Gastroesophageal sphincter (tissue), 4 donors: Measurements from ENCODE around the gene EPB41L3. TPM values are rescaled to one million over a fixed set of nuclear protein-coding genes. Genes with fewer than 3 reads are reported as not detected.

Source experiments
- ATAC-seq: fragments of 150-250 bp; one replicate; pipeline ENCODE4 v1.9.1; 2016; ENCODE audit warnings: mild to moderate bottlenecking, moderate library complexity
- H3K27ac ChIP-seq, 4 donors: fragments of 200-600 bp; sonication (generic) in 3 of 4; 1 replicate in 3 of 4; 2 replicates in 1 of 4; pipeline ENCODE4 v1.5.1; 2016 to 2019
- H3K27me3 ChIP-seq: fragments of 200-600 bp; sonication (generic); one replicate; pipeline ENCODE4 v1.5.1; 2019
- H3K36me3 ChIP-seq, 2 donors: fragments of 200-600 bp; sonication (generic); one replicate each; pipeline ENCODE4 v1.5.1; 2019; ENCODE audit warnings: control low read depth in 1 of 2
- H3K4me1 ChIP-seq, 3 donors: fragments of 200-600 bp; sonication (generic); 1 replicate in 2 of 3; 2 replicates in 1 of 3; pipeline ENCODE4 v1.5.1; 2016 to 2019; ENCODE audit warnings: control low read depth in 2 of 3
- H3K4me3 ChIP-seq, 2 donors: fragments of 200-600 bp; sonication (generic); one replicate each; pipeline ENCODE4 v1.5.1; 2019; ENCODE audit warnings: mild to moderate bottlenecking in 1 of 2, moderate library complexity in 1 of 2
- H3K9me3 ChIP-seq, 3 donors: fragments of 200-600 bp; sonication (generic); one replicate each; pipeline ENCODE4 v1.5.1; 2017 to 2019; ENCODE audit warnings: control low read depth in 2 of 3
- CTCF ChIP-seq, 4 experiments: fragments of 200-600 bp in 2 of 4; fragments of 450-650 bp in 2 of 4; sonication (generic) in 1 of 4; IDR thresholded peaks; one replicate each; pipeline ENCODE4 v1.5.1; 2017 to 2019; ENCODE audit warnings: antibody characterized with exemption in 4 of 4, mild to moderate bottlenecking in 2 of 4, moderate library complexity in 2 of 4
- EP300 ChIP-seq: sonication (generic); formaldehyde crosslinking; IDR thresholded peaks from one replicate; pipeline ENCODE4 v1.6.1; 2017; ENCODE audit warnings: antibody characterized with exemption, mild to moderate bottlenecking
- POLR2A ChIP-seq, 2 donors: fragments of 450-650 bp; IDR thresholded peaks; one replicate each; pipeline ENCODE4 v1.6.1; 2017; ENCODE audit warnings: antibody characterized with exemption in 2 of 2, mild to moderate bottlenecking in 2 of 2, moderate library complexity in 1 of 2
- POLR2AphosphoS5 ChIP-seq: sonication (generic); formaldehyde crosslinking; IDR thresholded peaks from one replicate; pipeline ENCODE4 v1.6.1; 2017; ENCODE audit warnings: antibody characterized with exemption
- whole genome bisulfite sequencing, 2 donors: methylation state at CpG; one replicate each; pipeline ENCODE4 v1.1.5; 2018; ENCODE audit warnings: low coverage in 1 of 2; 5-methylcytosine and 5-hydroxymethylcytosine counted together
- total RNA-seq, 4 donors: library from RNA; depleted of rRNA; stranded (reverse); fragments of >200 nt; gene quantifications; one replicate each; pipeline ENCODE4 v1.1.0, GENCODE V29; 2016

EPB41L3 gene
- total RNA-seq, 4 donors from 2014 or later: 27.4 to 66.6 (median 43.4) TPM

GRCh38 chr18:5380586-5380985, 163.2 kb downstream of the EPB41L3 start:
- Histone ChIP-seq H3K36me3 (no peaks in the 10 kb centered on the region), H3K27me3 (no peaks in the 10 kb centered on the region), H3K27ac (no peak overlapping the region), H3K9me3 (no peaks in the 10 kb centered on the region), H3K4me1 (no peaks in the 10 kb centered on the region), H3K4me3 (no peak overlapping the region)
- TF ChIP-seq EP300 (no peak), POLR2AphosphoS5 (no peak), POLR2A (IDR thresholded peaks at IDR 0.05) (no peak), CTCF (IDR thresholded peaks at IDR 0.05) (no peak)
- no peak for ATAC-seq
- WGBS, 2 donors: 33% methylated on average over 1 of the region's 2 CpGs; no CpG with 5 or more reads in 1 of the 2 donors

GRCh38 chr18:5376986-5377385, 166.8 kb downstream of the EPB41L3 start:
- Histone ChIP-seq H3K9me3 (no peaks in the 10 kb centered on the region), H3K27ac (no peak overlapping the region), H3K4me1 (no peaks in the 10 kb centered on the region), H3K4me3 (no peak overlapping the region), H3K27me3 (no peaks in the 10 kb centered on the region), H3K36me3 (no peaks in the 10 kb centered on the region)
- 69 to 85% methylated on average over 4 of the region's 4 CpGs for WGBS, 2 donors
- TF ChIP-seq CTCF (IDR thresholded peaks at IDR 0.05) (no peak), POLR2A (IDR thresholded peaks at IDR 0.05) (no peak), EP300 (no peak), POLR2AphosphoS5 (no peak)
- ATAC-seq: no peak

DNA sequence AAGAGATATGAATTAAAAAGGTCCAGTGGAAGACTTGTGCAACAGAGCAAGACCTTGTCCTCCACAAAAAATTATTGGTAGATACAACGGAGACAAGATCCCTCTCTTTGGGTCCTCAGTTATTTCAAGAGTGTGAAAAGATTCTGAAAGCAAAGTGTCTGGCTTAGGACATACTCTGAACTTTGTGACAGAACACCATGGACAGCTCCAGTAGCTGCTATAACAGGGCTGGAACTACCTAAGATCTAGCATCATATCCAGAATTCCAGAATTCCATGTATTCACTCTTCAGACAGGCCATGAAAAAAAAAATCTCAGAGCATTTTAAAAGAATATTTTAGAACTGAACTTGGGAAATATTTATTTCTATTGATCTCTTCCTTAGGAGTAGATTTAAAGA, 173.5 kb downstream of the EPB41L3 start:
- no peak for ATAC-seq
- H3K27me3 ChIP-seq: no peaks in the 10 kb centered on the region
- TF ChIP-seq POLR2AphosphoS5: no peak
- no peak for TF ChIP-seq EP300
- TF ChIP-seq CTCF (IDR thresholded peaks at IDR 0.05): no peak
- no peak for TF ChIP-seq POLR2A (IDR thresholded peaks at IDR 0.05)

DNA sequence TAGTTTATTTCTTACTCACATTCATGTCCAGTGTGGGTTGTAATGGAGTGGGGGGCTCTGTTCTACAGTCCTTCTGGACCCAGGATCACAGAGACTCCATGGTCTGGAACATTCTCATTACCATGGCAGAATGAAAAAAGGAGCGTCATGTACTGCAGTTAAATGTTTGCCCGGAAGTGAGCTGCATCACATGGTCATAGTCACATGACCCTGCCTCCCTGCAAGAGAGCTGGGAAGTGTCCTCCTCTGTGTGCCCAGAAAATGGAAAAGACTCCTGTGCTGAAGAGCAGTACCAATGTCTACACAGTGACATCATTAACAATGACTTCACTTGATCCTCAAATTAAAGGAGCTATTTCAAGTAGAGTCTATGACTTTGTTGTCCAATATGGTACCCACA, 174.3 kb downstream of the EPB41L3 start:
- Histone ChIP-seq H3K4me3 (no peak overlapping the region), H3K36me3 (no peaks in the 10 kb centered on the region), H3K27ac (no peak overlapping the region), H3K4me1 (no peaks in the 10 kb centered on the region), H3K9me3 (no peaks in the 10 kb centered on the region), H3K27me3 (no peaks in the 10 kb centered on the region)
- TF ChIP-seq CTCF (IDR thresholded peaks at IDR 0.05) (no peak), POLR2AphosphoS5 (no peak), POLR2A (IDR thresholded peaks at IDR 0.05) (no peak), EP300 (no peak)
- 60 to 82% methylated on average over 1 to 2 of the region's 2 CpGs for WGBS, 2 donors
- no peak for ATAC-seq

More for the DNA sequence above, 173.5 kb downstream of the EPB41L3 start:
- Histone ChIP-seq H3K9me3 (no peaks in the 10 kb centered on the region), H3K4me1 (no peaks in the 10 kb centered on the region), H3K36me3 (no peaks in the 10 kb centered on the region), H3K27ac (no peak overlapping the region), H3K4me3 (no peak overlapping the region)
- WGBS, 2 donors: 90 to 100% methylated on average over 1 of the region's 1 CpG

- H3K9me3 ChIP-seq: no peaks in the 10 kb centered on the region
- ATAC-seq: no peak
- H3K36me3 ChIP-seq: no peaks in the 10 kb centered on the region
- no peaks in the 10 kb centered on the region for H3K27me3 ChIP-seq
- no peak overlapping the region for H3K27ac ChIP-seq
- no peak overlapping the region for H3K4me3 ChIP-seq
- TF ChIP-seq EP300 (no peak), POLR2A (IDR thresholded peaks at IDR 0.05) (no peak), CTCF (IDR thresholded peaks at IDR 0.05) (no peak), POLR2AphosphoS5 (no peak)
- WGBS, 2 donors: 49 to 59% methylated on average over 2 to 3 of the region's 3 CpGs
- no peaks in the 10 kb centered on the region for H3K4me1 ChIP-seq
These were observed 178.4 kb downstream of the EPB41L3 start for GRCh38 chr18:5365443-5365842.
